ENCODE data around the gene SCG3.
"Not testable (repeated sequence)": the region's sequence is repeated elsewhere in the genome, so short reads cannot be mapped to it uniquely, and the experiment has no call there.

SCG3 gene

DNA sequence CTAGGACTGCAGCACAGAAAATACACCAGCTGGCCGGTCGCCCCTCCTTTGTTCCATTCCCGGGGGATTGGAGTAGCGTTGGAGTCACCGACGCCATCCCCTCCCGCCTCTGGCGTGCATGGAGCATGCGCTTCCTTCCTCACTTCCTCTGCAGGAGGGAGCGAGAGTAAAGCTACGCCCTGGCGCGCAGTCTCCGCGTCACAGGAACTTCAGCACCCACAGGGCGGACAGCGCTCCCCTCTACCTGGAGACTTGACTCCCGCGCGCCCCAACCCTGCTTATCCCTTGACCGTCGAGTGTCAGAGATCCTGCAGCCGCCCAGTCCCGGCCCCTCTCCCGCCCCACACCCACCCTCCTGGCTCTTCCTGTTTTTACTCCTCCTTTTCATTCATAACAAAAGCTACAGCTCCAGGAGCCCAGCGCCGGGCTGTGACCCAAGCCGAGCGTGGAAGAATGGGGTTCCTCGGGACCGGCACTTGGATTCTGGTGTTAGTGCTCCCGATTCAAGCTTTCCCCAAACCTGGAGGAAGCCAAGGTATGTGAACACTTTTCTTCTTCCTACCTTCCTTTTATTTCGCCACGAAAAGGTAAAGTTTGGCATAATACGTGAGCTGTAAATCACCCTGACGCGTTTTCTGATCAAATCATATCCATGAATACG is at the start of gene SCG3:
SCG3 (plus strand) TSS at position 201 of the 661 bp plus-strand sequence; CDS start at position 454, 253 bp downstream.
- DNase-seq = no peak

DNA sequence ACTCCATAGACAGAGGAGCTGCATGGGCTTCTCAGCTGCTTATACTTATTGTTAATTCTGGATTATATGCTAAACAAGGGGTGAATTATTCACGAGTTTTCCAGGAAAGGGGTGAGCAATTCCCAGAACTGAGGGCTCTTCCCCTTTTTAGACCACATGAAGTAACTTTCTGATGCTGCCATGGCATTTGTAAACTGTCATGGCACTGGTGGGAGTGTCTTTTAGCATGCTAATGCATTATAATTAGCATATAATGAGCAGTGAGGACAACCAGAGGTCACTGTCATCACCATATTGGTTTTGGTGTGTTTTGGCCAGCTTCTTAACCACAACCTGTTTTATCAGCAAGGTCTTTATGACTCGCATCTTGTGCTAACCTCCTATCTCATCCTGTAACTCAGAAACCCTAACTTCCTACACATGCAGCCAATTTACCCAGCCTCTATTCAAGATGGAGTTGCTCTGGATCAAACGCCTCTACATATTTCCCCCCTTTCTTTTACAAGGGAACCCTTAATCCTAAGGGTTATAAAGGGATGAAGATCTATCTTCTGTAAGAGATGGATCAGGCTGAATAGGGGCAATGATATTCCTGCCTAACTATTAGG is 46.6 kb upstream of the SCG3 start:
- no peak for DNase-seq

DNA sequence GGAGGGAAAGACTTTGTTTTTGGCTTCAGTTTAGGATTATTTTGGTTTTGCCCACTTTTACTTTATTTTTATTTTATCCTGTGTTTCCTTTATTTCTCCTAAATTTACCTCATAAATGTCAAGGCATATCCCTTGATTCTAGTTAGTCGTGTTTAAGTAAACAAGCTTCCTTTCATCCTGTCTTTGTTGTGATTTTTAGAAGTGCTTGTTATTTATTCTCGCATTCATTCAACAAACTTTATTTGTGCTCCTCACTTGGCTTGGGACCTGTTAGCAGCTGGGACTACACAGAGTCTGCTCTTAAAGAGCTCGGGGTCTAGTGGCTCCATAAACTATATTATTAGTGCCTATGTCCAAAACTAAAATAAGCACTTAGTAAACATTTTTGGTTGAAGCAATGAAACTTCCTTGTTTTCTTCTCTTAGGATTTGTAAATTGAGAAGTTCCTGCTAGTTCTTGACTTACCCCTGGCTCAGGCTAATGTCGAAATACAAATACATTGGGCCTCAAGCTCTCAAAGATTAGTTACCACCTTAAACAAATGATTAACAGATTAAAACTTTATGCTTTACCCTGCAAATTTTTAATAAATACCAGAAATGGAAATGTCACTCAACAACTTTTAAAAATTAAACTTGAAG is 39.7 kb upstream of the SCG3 start:
- no peak for DNase-seq

DNA sequence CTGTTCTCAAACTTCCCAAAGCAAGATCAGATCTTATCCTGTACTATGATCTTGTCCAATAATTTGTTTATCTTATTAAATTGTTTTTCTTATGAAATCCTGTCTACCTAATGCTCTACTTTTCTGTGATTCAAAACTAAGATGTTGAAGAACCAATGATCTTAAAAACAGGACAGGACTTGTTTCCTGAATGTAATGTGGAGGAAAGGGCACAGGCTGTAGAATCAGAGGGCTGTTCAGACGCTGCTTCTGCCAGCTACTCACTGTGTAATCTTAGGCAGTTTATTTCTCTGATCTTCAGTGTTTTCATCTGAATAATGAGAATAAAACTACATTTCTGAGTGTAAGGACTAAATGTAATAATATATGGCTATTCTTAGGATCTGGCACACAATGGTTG is 38.6 kb upstream of the SCG3 start:
- no peak for DNase-seq

DNA sequence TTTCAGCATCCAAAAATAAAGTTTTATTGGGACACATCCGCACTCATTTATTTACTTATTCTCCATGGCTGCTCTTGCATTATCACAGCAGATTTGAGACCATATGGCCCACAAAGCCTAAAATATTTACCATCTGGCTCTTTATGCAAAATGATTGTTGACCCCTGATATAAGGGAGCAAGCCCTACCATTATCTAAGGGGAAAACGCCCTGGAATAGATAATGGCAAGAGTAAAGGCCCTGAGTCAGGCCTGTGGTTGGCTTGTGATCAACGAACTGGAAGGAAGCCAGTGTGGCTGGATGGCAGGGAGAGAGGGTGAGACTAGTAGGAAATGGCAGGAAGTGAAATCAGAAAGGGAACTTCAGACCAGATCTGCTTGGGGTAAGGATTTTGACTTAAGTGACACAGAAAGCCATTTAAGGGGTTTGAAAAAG is 34.2 kb upstream of the SCG3 start:
- no peak for DNase-seq

DNA sequence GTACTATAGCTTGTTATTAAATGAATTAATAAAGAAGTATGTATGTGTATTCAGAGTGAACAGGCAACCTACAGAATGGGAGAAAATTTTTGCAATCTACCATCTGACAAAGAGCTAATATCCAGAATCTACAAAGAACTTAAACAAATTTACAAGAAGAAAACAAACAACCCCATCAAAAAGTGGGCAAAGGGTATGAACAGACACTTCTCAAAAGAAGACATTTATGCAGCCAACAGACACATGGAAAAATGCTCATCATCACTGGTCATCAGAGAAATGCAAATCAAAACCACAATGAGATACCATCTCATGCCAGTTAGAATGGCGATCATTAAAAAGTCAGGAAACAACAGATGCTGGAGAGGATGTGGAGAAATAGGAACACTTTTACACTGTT is 33.2 kb upstream of the SCG3 start:
- not testable (repeated sequence) for DNase-seq

DNA sequence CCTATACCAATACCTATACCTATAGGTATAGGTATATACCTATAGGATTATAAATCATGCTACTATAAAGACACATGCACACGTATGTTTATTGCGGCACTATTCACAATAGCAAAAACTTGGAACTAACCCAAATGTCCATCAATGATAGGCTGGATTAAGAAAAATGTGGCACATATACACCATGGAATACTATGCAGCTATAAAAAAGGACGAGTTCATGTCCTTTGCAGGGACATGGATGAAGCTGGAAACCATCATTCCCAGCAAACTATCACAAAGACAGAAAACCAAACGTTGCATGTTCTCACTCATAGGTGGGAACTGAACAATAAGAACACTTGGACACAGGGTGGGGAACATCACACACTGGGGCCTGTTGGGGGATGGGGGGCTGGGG is 32.7 kb upstream of the SCG3 start:
- DNase-seq = not testable (repeated sequence)

DNA sequence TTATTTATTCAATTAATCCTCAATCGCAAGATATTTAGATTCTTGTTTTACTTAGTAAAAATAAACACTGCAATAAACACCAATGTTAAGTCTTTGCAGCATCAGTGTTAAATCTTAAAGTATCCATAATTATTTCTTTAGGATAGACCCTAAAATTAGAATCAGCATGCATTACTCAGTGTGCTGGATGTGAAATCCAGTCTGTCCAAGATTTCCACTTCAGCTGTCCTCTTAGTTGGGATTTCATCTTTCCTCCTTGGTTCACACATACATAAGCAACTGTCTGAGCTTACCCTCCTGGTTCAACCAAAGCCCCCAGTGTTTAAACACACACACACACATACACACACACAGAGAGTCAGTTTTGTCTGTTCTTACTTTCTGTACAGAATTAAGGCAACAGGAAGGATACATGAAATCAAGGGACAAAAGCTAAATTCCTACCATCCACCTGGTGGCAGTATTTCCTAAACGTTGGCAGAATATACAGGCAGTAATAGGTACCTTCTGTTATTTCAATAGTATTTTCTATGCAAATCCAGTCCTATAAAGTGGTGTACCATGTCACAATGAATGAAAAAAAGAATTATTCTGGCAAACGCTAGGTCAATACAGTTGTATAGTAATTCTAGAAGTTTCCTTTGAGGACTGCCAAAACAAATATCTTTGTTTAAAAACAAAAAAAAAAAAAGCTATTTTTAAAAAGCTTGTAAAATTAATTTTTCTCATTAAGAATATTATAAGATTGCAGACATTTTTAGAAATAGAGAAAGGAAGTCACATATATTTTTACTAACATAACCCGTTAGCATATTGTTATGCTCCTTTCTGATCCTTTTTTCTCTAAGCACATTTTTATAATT is 31.4 kb upstream of the SCG3 start:
- no peak for DNase-seq

DNA sequence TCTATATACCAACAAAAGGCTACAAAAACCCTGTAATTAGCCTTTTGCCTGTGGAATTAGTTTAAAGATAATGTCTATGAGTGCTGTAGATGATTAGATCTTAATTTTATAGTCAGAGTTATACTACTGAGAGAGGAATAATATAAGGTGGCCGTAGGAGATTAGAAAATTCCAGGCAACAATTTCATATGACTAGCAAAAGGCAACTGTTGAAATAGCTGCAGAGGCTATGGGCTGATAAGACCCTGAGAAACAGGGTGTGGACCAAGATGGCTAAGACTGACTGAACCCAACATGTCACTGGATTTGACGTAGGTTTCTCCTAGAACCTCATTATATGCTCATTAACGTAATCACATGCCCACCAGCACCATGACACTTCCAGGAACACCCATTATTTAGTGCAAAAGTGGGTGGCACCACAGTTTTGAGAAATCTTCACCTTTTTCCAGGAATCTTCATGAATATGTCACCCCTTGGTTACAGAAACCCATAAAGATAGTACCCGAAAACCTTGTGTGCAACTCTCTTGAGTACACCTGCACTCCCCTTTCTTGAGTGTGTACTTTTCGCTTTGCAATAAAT is 29.1 kb upstream of the SCG3 start:
- no peak for DNase-seq

DNA sequence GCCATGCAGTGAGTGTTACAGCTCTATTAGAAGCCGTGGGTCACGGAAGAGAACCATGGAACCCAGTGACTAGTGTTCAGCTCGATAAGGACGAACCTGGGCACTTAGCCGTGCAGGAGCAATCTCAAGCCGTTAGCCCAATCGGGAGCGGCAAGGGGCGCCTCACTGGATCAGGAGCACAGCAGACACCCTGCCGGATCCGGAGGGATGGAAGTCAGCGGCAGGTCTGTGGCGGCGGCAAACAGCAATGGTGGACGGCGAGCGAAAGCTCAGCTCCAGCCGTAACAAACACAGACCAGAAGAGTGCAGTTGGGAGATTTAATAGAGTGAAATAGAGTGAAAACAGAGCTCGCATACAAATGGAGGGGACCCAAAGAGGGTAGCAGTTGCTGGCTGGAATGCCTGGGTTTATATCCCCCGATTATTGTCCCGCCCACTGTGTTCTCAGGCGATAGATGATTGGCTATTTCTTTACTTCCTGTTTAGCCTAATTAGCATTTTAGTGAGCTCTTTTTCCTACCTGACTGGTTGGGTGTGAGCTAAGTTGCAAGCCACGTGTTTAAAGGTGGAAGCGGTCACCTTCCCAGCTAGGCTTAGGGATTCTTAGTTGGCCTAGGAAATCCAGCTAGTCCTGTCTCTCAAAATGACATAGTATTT is 25.8 kb upstream of the SCG3 start:
- DNase-seq = not testable (repeated sequence)

DNA sequence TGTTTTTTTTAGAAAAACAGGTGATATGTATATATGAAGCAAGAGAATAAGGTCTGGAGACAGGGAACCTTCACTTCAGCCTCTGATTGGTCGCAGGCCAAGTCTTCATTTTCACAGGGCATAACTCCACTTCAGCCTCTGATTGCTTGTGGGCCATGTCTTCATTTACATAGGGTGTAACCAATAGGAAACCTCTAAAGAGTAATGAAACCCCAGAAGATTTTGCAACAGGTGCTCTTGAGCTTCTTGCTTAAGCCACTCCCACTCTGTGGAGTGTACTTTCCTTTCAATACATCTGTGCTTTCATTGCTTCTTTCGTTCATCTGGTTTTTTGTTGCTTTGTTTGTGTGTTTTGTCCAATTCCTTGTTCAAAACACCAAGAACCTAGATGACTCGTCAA is 22.6 kb upstream of the SCG3 start:
- no peak for DNase-seq

DNA sequence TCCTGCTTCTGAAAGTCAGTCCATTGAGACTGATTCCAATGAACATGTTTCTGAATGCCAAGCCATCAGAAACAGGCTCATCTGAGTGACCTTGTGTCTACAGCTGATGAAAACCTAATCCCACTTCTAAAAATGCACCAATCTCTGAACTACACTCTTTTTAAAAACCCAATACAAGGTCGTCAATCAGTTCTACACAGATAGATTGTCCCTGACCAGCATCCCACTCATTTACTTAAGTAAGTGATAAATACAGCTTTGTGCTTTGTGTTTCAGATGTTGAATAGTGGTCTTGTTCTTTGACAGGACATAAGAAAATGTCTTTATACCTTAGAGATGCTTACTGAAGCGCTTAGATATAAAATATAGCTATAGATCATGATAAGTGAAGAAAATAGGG is 20.2 kb upstream of the SCG3 start:
- no peak for DNase-seq

DNA sequence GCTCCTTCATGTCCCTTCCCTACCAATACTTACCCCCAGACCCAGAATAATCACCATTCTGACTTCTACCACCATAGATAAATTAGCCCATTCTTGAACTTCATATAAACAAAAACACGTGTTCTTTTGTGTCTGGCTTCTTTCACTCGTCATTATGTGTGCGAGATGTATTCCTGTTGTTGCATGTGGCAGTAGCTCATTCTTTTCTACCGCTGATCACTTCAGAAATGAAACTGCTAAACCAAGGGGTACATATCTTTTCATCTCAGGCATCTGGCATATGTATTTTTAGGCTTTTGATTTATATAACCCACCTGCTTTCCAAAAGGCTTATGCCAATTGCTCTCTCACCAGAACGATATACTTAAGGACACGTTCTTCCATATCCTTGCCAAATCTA is 13.8 kb upstream of the SCG3 start:
- DNase-seq = no peak

DNA sequence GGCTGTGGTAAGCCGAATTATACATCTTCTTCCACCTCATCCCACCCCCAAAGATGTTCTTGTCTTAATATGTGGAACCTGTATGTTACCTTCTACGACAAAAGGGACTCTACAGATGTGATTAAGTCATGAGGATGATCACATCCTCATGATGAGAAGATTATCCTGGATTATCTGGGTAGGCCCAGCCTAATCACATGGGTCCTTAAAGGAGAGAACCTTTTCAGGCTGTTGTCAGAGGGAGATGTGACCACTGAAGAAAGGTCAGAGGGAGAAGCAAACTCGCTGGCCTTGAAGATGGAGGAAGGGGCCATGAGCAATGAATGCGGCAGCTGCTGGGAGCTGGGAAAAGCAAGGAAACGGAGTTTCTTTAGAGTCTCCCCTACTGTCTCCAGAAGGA is 12.9 kb upstream of the SCG3 start:
- DNase-seq = no peak

DNA sequence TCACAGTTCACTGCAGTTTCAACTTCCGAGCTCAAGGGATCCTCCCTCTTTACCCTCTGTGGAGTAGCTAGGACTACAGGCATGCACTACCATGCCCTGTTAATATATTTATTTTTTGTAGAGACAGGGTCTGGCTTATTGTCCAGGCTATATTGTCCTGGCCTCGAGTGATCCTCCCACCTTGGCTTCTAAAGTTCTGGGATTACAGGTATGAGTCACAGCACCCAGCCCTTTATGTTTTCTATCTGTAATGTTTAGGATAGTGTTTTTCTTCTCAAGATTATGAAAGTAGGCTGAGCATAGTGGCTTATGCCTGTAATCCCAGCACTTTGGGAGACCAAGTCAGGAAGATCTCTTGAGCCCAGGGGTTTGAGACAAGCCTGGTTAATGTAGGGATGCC is 11.9 kb upstream of the SCG3 start:
- no peak for DNase-seq

DNA sequence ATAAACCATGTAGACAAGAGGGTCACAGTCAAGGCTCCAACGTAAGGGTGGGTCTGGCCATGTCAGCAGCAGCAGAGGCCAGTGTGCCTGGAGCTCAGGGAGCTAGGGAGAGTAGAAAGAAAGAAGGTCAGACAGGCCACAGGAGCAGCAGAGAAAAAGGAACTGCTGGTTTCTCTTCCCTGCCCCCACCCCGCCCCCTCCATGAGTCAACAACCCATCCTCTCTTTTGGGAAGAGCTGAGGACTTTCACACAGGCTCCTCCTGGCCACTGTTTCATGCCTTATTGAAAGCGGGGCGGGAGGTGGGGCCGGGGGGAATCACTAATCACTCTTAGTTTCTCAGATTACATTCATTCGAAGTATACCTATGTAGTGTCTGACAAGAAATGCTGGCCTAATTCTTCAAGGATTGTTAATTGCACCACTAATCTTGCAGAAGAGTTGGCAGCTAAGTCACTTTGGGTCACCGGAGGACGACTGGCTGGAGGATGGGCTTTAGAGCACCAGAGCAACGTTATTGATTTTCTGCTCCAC is 9.1 kb upstream of the SCG3 start:
- no peak for DNase-seq

DNA sequence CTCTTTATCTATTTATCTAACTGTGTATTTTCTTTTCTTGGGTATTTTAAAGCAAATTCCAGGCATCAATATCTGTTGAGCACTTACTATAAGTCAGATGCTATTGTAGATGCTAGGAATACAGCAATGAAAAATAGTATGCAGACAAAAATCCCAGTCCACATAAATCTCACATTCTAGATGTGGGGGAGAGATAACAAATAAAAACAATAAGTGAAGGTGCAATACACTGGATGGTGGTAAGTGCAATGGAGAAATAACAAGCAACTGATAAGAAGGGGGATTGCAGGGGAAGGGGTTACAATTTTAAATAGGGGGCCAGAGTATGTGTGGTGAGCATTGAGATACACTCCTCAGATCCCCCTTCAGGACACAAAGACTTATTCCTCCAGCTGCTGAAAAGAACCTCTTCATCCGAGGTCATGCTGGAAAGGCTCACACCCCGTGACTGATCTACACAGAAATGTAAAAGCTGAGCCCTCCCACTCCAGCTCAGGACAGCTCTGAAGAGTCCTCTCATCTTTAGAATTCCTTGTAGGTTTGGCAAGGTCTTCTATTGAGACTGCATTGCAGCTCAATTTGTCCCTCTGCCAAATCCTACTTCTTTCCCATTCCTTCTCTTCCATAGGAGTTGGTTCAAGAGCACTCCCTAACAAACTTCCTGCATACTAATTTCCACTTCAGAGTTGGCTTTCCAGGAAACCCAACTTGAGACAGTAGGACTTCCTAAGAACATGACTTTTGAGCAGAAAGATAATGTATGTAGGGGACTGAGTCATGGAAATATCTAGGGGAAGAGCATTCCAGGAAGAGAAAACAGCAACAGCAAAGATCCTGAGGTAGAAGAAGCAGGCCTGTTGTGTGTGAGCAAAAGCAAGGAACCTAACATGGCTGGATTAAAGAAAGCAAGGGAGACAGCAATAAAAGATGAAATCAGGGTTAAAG is 8.1 kb upstream of the SCG3 start:
- no peak for DNase-seq

DNA sequence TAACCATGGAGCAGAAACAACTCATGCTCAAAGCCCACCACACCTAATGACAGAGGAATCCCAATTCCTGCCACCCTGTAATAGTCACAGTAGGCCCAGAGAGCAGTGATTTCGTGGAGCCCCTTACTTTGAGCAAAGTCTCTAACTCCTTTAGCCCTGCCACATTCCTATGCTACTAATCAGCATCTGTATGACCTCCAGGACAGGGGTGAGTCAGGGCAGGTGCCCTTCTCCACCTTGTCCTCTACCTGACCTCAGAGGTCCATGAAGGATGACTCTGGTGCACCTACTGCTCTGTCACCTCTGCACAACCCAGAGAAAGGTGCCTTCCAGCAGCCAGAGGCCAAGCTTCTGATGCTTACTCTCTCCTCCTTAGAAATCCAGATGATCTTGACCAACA is 6.1 kb upstream of the SCG3 start:
- no peak for DNase-seq

DNA sequence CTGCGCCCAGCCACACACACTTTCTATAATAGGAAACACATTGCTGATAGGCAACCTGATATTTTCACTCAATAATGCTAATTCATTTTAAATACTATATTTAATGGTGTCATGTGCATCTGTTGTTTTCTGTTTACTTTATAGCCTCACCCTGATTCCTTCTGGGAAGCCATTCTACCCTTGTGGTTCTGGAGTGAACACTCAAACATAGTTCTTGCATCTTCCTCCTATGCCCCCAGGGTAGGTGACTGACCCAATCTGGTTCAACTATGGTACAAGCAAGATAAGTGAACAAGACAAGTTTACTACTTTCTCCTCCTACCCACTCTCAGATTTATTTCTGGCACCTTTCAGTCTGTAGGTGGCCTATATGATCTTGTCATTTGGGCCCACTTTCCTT is 4.3 kb upstream of the SCG3 start:
- no peak for DNase-seq

DNA sequence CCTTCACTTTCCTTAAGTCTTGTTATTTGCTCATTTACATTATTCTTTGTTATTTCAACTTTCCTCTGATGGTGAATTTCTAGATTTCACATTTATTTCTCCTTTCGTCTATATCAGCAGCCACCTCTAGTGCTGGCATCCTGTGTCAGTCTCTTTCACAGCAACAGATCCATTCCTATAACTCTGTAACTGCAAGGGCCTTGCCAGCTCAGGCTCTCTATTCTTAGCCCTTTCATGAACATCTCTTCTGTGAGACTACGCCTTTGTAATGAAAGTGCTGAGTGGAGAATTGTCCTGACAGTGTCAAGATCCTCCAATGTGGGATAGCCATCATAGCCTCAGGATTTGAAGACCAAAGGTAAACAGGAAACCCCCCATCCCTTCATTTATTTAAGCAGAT is 3.9 kb upstream of the SCG3 start:
- no peak for DNase-seq

DNA sequence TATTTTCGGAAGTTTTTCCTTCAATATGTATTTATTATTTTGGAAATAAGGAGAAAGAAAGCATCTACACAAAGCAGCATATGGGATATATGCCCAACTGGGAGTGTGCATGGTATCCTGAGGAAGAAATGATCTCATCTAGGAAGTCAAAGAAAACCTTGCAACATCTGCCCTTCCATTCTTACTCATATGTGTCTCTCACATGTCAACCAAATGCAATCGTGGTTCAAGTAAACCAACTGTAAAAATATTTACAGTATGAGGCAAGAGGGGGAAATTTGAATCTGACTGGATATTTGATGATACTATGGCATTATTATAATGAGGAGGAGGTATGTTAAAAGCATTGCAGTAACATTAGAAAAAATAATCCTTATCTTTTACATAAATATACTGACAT is 3.2 kb upstream of the SCG3 start:
- no peak for DNase-seq
